WTC11 (cell line): ENCODE measurements around the gene CTRL. TPM values are rescaled to one million over a fixed set of nuclear protein-coding genes. Genes with fewer than 3 reads are reported as not detected.

Source experiments
- ATAC-seq: fragments of 200-7000 bp; cut with Tn5 transposase; 2 replicates; pipeline ENCODE4 v1.10.0; 2021; ENCODE audit warnings: mild to moderate bottlenecking, moderate library complexity
- CTCF ChIA-PET: fragments of 300-600 bp; sonication (Branson Sonifier 250); formaldehyde crosslinking; loops from one replicate; lab custom pipeline; 2021; ENCODE audit warnings: antibody characterized with exemption; lab: Charles Lee
- POLR2A ChIA-PET: fragments of 350-600 bp; sonication (Branson Sonifier 250); formaldehyde crosslinking; loops from one replicate; lab custom pipeline; 2021; ENCODE audit warnings: antibody characterized with exemption; lab: Charles Lee
- DNase-seq: peaks from one replicate; pipeline ENCODE4 v3.0.0; 2021; ENCODE audit warnings: low spot score
- H3K27ac Mint-ChIP-seq: 2 replicates; pipeline ENCODE4 v1.8.0; 2021; ENCODE audit warnings: mixed read lengths
- H3K27me3 Mint-ChIP-seq: 2 replicates; pipeline ENCODE4 v1.8.0; 2021; ENCODE audit warnings: low read depth, mild to moderate bottlenecking, moderate library complexity, mixed read lengths
- H3K36me3 Mint-ChIP-seq: 2 replicates; pipeline ENCODE4 v1.8.0; 2021; ENCODE audit warnings: mixed read lengths
- H3K4me1 Mint-ChIP-seq: 2 replicates; pipeline ENCODE4 v1.8.0; 2022; ENCODE audit warnings: mixed read lengths
- H3K4me3 Mint-ChIP-seq: 2 replicates; pipeline ENCODE4 v1.8.0; 2021; ENCODE audit warnings: mild to moderate bottlenecking, moderate library complexity, mixed read lengths
- H3K9me3 Mint-ChIP-seq: 2 replicates; pipeline ENCODE4 v1.8.0; 2021; ENCODE audit warnings: mixed read lengths
- AR ChIP-seq: fragments of 250-450 bp; sonication (Bioruptor Pico); IDR thresholded peaks from 2 replicates; pipeline ENCODE4 v1.9.0; 2021; ENCODE audit warnings: mild to moderate bottlenecking
- ARID4B ChIP-seq: sonication (generic); formaldehyde crosslinking; IDR thresholded peaks from 2 replicates; pipeline ENCODE4 v1.8.0; 2023; ENCODE audit warnings: missing genetic modification reagents, mild to moderate bottlenecking, borderline replicate concordance
- GTF2I ChIP-seq: fragments of 250-450 bp; sonication (Bioruptor Pico); conservative IDR thresholded peaks from 2 replicates; pipeline ENCODE4 v1.4.0; 2021; ENCODE audit warnings: mild to moderate bottlenecking
- IRF1 ChIP-seq: sonication (generic); formaldehyde crosslinking; IDR thresholded peaks from 2 replicates; pipeline ENCODE4 v1.8.0; 2023; ENCODE audit warnings: missing genetic modification reagents
- MAX ChIP-seq: sonication (generic); formaldehyde crosslinking; IDR thresholded peaks from 2 replicates; pipeline ENCODE4 v1.8.0; 2022; ENCODE audit warnings: mild to moderate bottlenecking, missing genetic modification reagents
- MYBL2 ChIP-seq: sonication (generic); formaldehyde crosslinking; IDR thresholded peaks from 2 replicates; pipeline ENCODE4 v1.8.1; 2023; ENCODE audit warnings: mild to moderate bottlenecking, moderate library complexity, missing genetic modification reagents
- NFE2L1 ChIP-seq: sonication (generic); formaldehyde crosslinking; IDR thresholded peaks from 2 replicates; pipeline ENCODE4 v1.8.1; 2023; ENCODE audit warnings: missing genetic modification reagents
- PRDM15 ChIP-seq: sonication (generic); formaldehyde crosslinking; IDR thresholded peaks from 2 replicates; pipeline ENCODE4 v1.8.0; 2022; ENCODE audit warnings: missing genetic modification reagents
- TCF7 ChIP-seq: sonication (generic); formaldehyde crosslinking; IDR thresholded peaks from 2 replicates; pipeline ENCODE4 v1.8.0; 2022; ENCODE audit warnings: mild to moderate bottlenecking, low read depth, missing genetic modification reagents, moderate library complexity
- ZNF423 ChIP-seq: fragments of 250-450 bp; sonication (Bioruptor Pico); IDR thresholded peaks from 2 replicates; pipeline ENCODE4 v2.1.2; 2022; ENCODE audit warnings: mild to moderate bottlenecking, moderate library complexity
- ZNF671 ChIP-seq: fragments of 250-450 bp; sonication (Bioruptor Pico); IDR thresholded peaks from 2 replicates; pipeline ENCODE4 v1.8.0; 2021; ENCODE audit warnings: mild to moderate bottlenecking
- total RNA-seq: library from RNA; stranded (reverse); gene quantifications from 3 replicates; pipeline ENCODE4 v1.2.3, GENCODE V29; 2021

The CTRL gene
- total RNA-seq, 1 experiment from 2014 or later: 2.8 TPM

GRCh38 chr16:67967958-67968399 lies 36.3 kb upstream of the CTRL start:
- peaks cover 44% of the 10 kb centered on the region for H3K4me1 Mint-ChIP-seq
- ATAC-seq (no peak), DNase-seq (peak; percentile 38)
- no peaks in the 10 kb centered on the region for H3K9me3 Mint-ChIP-seq
- TF ChIP-seq NFE2L1 (CRISPR knock-in tag): peak; percentile 29; the same call in 1 of the 2 replicates
- TF ChIP-seq TCF7 (CRISPR knock-in tag): 0 out of 2 replicates have a peak, but pooled peaks have one; percentile 56
- TF ChIP-seq ARID4B (CRISPR knock-in tag): no peak
- H3K27me3 Mint-ChIP-seq: peaks cover 5% of the 10 kb centered on the region; the same call in 1 of the 2 replicates
- CTCF ChIA-PET: interaction anchor here (1.0 to 3.2 kb wide), 3 partner anchors 13 to 73 kb away, joined by 3 to 25 read pairs (median 3); partner anchors contain the start of gene DPEP3
- POLR2A ChIA-PET: interaction anchor here (1.1 kb wide), 1 partner anchor 84 kb away, joined by 3 read pairs; the partner anchor contains the start of gene NRN1L
- H3K4me3 Mint-ChIP-seq: peak overlapping the region; percentile 97
- H3K36me3 Mint-ChIP-seq: peaks cover 6% of the 10 kb centered on the region; the same call in 1 of the 2 replicates
- peak overlapping the region; percentile 92; the same call in 1 of the 2 replicates for H3K27ac Mint-ChIP-seq

GRCh38 chr16:67967183-67967957 lies 35.7 kb upstream of the CTRL start:
- Mint-ChIP-seq H3K27me3 (peaks cover 5% of the 10 kb centered on the region; the same call in 1 of the 2 replicates), H3K9me3 (no peaks in the 10 kb centered on the region), H3K4me1 (peaks cover 44% of the 10 kb centered on the region), H3K27ac (peak overlapping the region; percentile 92; the same call in 1 of the 2 replicates), H3K4me3 (peak overlapping the region; percentile 97), H3K36me3 (peaks cover 12% of the 10 kb centered on the region)
- DNase-seq (no peak), ATAC-seq (no peak)
- no peak for TF ChIP-seq AR (CRISPR knock-in tag)
- 0 out of 2 replicates have a peak, but pooled peaks have one; percentile 14 for TF ChIP-seq MAX (CRISPR knock-in tag)
- no peak for TF ChIP-seq ZNF671 (CRISPR knock-in tag)
- ChIA-PET POLR2A (interaction anchor here (0.6 to 1.2 kb wide), 2 partner anchors 32 to 83 kb away, joined by 3 to 5 read pairs; no protein-coding TSS in a partner anchor), CTCF (interaction anchor here (0.6 to 3.2 kb wide), 12 partner anchors 13 to 151 kb away, joined by 3 to 25 read pairs (median 4); partner anchors contain the start of genes DPEP3, LCAT, NFATC3 and NRN1L)

GRCh38 chr16:67966549-67967182 lies 35.0 kb upstream of the CTRL start:
- ChIA-PET CTCF (interaction anchor here (0.6 to 3.2 kb wide), 13 partner anchors 15 to 445 kb away, joined by 3 to 25 read pairs (median 4); partner anchors contain the start of genes LCAT, NFATC3 and NRN1L), POLR2A (interaction anchor here (0.6 to 1.2 kb wide), 2 partner anchors 32 to 82 kb away, joined by 3 to 5 read pairs; no protein-coding TSS in a partner anchor)
- Mint-ChIP-seq H3K4me3 (peak overlapping the region; percentile 97), H3K4me1 (peaks cover 44% of the 10 kb centered on the region), H3K27ac (peak overlapping the region; percentile 91; the same call in 1 of the 2 replicates), H3K9me3 (no peaks in the 10 kb centered on the region), H3K36me3 (peaks cover 19% of the 10 kb centered on the region), H3K27me3 (peaks cover 5% of the 10 kb centered on the region; the same call in 1 of the 2 replicates)
- peak; percentile 43 for DNase-seq
- ATAC-seq: peak; percentile 33
- no peak for TF ChIP-seq GTF2I (CRISPR knock-in tag)
- peak; percentile 89 for TF ChIP-seq PRDM15
- TF ChIP-seq IRF1: no peak
- TF ChIP-seq MYBL2 (CRISPR knock-in tag): no peak
- TF ChIP-seq ZNF423 (CRISPR knock-in tag): no peak
